Smooth muscle cell (in vitro differentiated cells): ENCODE data around the gene C11orf65. TPM values are rescaled to one million over a fixed set of nuclear protein-coding genes. Genes with fewer than 3 reads are reported as not detected.
"Not testable (repeated sequence)": the region's sequence is repeated elsewhere in the genome, so short reads cannot be mapped to it uniquely, and the experiment has no call there.

ENCODE experiments used
- DNase-seq: peaks from one replicate; lab custom pipeline; 2025; ENCODE audit not compliant: unreplicated experiment; lab: John Stamatoyannopoulos, UW
- H2AFZ ChIP-seq: fragments of 200-600 bp; sonication (generic); 2 replicates; pipeline ENCODE4 v1.6.0; 2016; ENCODE audit warnings: antibody characterized with exemption, low read depth, mild to moderate bottlenecking
- H3F3A ChIP-seq: fragments of 200-600 bp; sonication (generic); 2 replicates; pipeline ENCODE4 v1.6.0; 2017; ENCODE audit warnings: antibody characterized with exemption, low read depth
- H3K27ac ChIP-seq: fragments of 200-600 bp; sonication (generic); 2 replicates; pipeline ENCODE4 v1.5.1; 2016; ENCODE audit warnings: low read depth, mild to moderate bottlenecking
- H3K27me3 ChIP-seq: fragments of 200-600 bp; sonication (generic); 2 replicates; pipeline ENCODE4 v1.6.1; 2016; ENCODE audit warnings: low read depth, mild to moderate bottlenecking
- H3K36me3 ChIP-seq: fragments of 200-600 bp; sonication (generic); 2 replicates; pipeline ENCODE4 v1.5.1; 2016; ENCODE audit warnings: low read depth
- H3K4me1 ChIP-seq: fragments of 200-600 bp; sonication (generic); 2 replicates; pipeline ENCODE4 v1.5.1; 2016; ENCODE audit warnings: low read depth
- H3K4me2 ChIP-seq: fragments of 200-600 bp; sonication (generic); 2 replicates; pipeline ENCODE4 v1.6.0; 2016; ENCODE audit warnings: mild to moderate bottlenecking
- H3K4me3 ChIP-seq: fragments of 200-600 bp; sonication (generic); 2 replicates; pipeline ENCODE4 v1.5.1; 2016; ENCODE audit warnings: mild to moderate bottlenecking
- H3K79me2 ChIP-seq: fragments of 200-600 bp; sonication (generic); 2 replicates; pipeline ENCODE4 v1.6.0; 2016; ENCODE audit warnings: low read depth, mild to moderate bottlenecking
- H3K9ac ChIP-seq: fragments of 200-600 bp; sonication (generic); 2 replicates; pipeline ENCODE4 v1.6.0; 2016; ENCODE audit warnings: low read depth
- H3K9me3 ChIP-seq: fragments of 200-600 bp; sonication (generic); replicated peaks from 2 replicates; pipeline ENCODE4 v1.5.1; 2016; ENCODE audit warnings: low read depth
- H4K20me1 ChIP-seq: fragments of 200-600 bp; sonication (generic); 2 replicates; pipeline ENCODE4 v1.6.0; 2016; ENCODE audit warnings: low read depth
- WGBS: methylation state at CpG from one replicate; pipeline ENCODE4 v1.1.7; 2016; ENCODE audit warnings: low lambda C conversion rate; 5-methylcytosine and 5-hydroxymethylcytosine counted together
- polyA plus RNA-seq: library from polyadenylated mRNA; unstranded; fragments of >200 nt; fragmentation: Nextera tagmentation; extraction: Ambion mirVana; gene quantifications from 2 replicates; pipeline ENCODE4 v1.2.1, GENCODE V29; 2016
- total RNA-seq: library from RNA; depleted of rRNA; stranded (reverse); fragments of >200 nt; gene quantifications from 2 replicates; pipeline ENCODE4 v1.2.3, GENCODE V29; 2014
- TF ChIP-seq, protein P1 (sequence below): fragments of 200-600 bp; sonication (generic); IDR thresholded peaks from 2 replicates; pipeline ENCODE4 v1.5.1; 2017; ENCODE audit warnings: borderline replicate concordance, mild to moderate bottlenecking, antibody characterized with exemption; ENCODE audit not compliant: insufficient read depth, poor library complexity, severe bottlenecking

C11orf65 gene
- total and polyA plus RNA-seq, 2 experiments from 2014 or later = 1.9 TPM

DNA sequence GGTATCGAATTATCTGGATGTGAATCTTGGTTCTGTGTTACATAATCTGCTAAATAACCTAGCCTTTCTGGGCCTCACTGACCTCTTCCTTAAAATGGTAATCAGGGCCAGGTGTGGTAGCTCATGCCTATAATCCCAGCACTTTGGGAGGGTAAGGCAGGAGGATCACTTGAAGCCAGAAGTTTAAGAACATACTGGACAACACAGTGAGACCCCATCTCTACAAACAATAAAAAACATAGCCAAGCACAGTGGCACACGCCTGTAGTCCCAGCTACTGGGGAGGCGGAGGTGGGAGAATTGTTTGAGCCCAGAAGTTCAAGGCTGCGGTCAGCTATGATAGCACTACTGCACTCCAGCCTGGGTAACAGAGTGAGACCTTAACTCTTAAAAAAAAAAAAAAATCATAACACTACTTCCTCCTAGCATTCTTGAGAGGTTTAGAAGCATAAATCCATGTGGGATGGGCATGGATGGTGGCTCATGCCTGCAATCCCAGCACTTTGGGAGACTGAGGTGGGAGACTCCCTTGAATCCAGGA, 72.5 kb downstream of the C11orf65 start:
- no peaks in the 10 kb centered on the region for H3K4me1 ChIP-seq
- no peaks in the 10 kb centered on the region for H3K27me3 ChIP-seq
- no peak overlapping the region for H3K4me2 ChIP-seq
- H3F3A ChIP-seq = no peaks in the 10 kb centered on the region
- H3K27ac ChIP-seq = no peak overlapping the region
- H2AFZ ChIP-seq = no peak overlapping the region
- no peaks in the 10 kb centered on the region for H3K36me3 ChIP-seq
- 98% methylated on average over 4 of the region's 4 CpGs for WGBS
- H3K9ac ChIP-seq = no peak overlapping the region
- TF ChIP-seq, protein P1, sequence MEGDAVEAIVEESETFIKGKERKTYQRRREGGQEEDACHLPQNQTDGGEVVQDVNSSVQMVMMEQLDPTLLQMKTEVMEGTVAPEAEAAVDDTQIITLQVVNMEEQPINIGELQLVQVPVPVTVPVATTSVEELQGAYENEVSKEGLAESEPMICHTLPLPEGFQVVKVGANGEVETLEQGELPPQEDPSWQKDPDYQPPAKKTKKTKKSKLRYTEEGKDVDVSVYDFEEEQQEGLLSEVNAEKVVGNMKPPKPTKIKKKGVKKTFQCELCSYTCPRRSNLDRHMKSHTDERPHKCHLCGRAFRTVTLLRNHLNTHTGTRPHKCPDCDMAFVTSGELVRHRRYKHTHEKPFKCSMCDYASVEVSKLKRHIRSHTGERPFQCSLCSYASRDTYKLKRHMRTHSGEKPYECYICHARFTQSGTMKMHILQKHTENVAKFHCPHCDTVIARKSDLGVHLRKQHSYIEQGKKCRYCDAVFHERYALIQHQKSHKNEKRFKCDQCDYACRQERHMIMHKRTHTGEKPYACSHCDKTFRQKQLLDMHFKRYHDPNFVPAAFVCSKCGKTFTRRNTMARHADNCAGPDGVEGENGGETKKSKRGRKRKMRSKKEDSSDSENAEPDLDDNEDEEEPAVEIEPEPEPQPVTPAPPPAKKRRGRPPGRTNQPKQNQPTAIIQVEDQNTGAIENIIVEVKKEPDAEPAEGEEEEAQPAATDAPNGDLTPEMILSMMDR = no peak
- no peak overlapping the region for H3K4me3 ChIP-seq
- H3K79me2 ChIP-seq = no peaks in the 10 kb centered on the region
- no peak for DNase-seq
- no peaks in the 10 kb centered on the region for H4K20me1 ChIP-seq
- H3K9me3 ChIP-seq = no peaks in the 10 kb centered on the region

DNA sequence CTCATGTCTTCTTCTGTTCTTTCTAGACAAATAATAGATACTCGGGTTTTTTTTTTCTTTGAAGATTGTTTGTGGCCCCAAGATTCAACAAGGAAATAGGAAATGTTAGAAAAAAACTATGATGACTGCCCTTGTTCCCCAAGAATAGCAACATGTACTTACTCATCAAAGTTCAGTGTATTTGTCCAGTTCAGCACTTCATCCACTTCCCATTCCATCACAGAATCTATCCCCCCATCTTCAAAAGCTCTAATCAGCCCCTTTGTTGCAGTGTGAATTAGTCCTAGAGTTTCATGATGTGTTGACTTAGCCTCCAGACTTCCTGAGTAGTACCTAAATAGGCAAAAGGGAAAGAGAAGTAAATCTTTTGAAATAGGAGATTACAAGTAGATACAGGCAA, 74.3 kb downstream of the C11orf65 start:
- Histone ChIP-seq H3F3A (no peaks in the 10 kb centered on the region), H3K36me3 (no peaks in the 10 kb centered on the region), H3K4me3 (no peak overlapping the region), H3K79me2 (no peaks in the 10 kb centered on the region), H3K27ac (no peak overlapping the region), H4K20me1 (no peaks in the 10 kb centered on the region), H3K4me1 (no peaks in the 10 kb centered on the region), H3K9ac (no peak overlapping the region), H3K4me2 (no peak overlapping the region), H2AFZ (no peak overlapping the region), H3K9me3 (no peaks in the 10 kb centered on the region), H3K27me3 (no peaks in the 10 kb centered on the region)
- WGBS = 68% methylated on average over 1 of the region's 1 CpG
- TF ChIP-seq, protein P1 = no peak
- no peak for DNase-seq

DNA sequence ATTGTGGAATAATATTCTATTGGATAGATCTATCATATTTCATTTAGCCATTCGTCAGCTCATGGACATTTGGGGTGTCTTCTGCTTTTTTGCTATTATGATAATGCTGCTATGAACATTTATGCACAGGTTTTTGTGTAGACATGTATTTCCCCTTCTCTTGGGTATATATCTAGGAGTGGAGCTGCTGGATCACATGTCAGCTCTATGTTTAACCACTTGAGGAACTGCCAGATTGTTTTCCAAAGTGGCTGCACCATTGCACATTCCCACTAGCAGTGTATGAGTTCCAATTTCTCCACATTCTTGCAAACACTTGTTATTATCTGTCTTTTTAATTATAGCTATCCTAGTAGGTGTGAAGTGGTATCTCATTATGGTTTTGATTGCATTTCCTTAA, 75.0 kb downstream of the C11orf65 start:
- Histone ChIP-seq H3K27ac (no peak overlapping the region), H3K27me3 (no peaks in the 10 kb centered on the region), H3K36me3 (no peaks in the 10 kb centered on the region), H3K4me3 (no peak overlapping the region), H3K9ac (no peak overlapping the region), H3K79me2 (no peaks in the 10 kb centered on the region), H3K9me3 (no peaks in the 10 kb centered on the region), H2AFZ (no peak overlapping the region), H4K20me1 (no peaks in the 10 kb centered on the region), H3F3A (no peaks in the 10 kb centered on the region), H3K4me1 (no peaks in the 10 kb centered on the region), H3K4me2 (no peak overlapping the region)
- WGBS = 92% methylated on average over 1 of the region's 1 CpG
- TF ChIP-seq, protein P1 = no peak
- no peak for DNase-seq

DNA sequence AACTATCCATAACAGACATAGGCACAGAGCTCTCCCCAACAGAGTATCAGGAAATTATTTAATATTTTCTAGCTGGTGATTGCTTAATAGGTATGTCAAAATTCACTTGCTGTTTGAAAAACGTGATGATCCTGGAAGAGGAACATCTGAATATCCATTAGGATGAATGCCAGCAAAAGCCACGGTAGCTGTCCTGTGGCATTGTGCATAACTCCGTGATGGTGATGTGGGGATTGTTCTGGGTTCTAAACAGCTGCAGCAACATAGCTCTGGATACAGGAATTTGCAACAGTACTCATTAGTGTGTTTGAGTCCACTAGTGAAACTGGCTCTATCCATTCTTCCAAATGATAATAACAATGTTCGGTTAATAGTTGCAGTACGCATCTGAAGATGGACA, 78.8 kb downstream of the C11orf65 start:
- DNase-seq = no peak
- no peaks in the 10 kb centered on the region for H3K36me3 ChIP-seq
- WGBS = 91% methylated on average over 5 of the region's 5 CpGs

DNA sequence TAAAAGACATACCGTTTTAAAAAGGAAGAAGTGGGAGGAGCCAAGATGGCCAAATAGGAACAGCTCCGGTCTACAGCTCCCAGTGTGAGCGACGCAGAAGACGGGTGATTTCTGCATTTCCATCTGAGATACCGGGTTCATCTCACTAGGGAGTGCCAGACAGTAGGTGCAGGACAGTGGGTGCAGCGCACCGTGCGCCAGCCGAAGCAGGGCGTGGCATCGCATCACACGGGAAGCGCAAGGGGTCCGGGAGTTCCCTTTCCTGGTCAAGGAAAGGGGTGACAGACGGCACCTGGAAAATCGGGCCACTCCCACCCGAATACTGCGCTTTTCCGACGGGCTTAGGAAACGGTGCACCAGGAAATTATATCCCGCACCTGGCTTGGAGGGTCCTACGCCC, 93.8 kb downstream of the C11orf65 start:
- H3K4me3 ChIP-seq, H3K9ac ChIP-seq, H3K9me3 ChIP-seq, H3K4me2 ChIP-seq, H3K36me3 ChIP-seq, H3K79me2 ChIP-seq, H3K27ac ChIP-seq, H3F3A ChIP-seq, H3K27me3 ChIP-seq, H3K4me1 ChIP-seq, DNase-seq, H4K20me1 ChIP-seq, H2AFZ ChIP-seq: not testable (repeated sequence)
- WGBS = 96% methylated on average over 24 of the region's 24 CpGs

More for the DNA sequence above, 78.8 kb downstream of the C11orf65 start:
- Histone ChIP-seq H3F3A (no peaks in the 10 kb centered on the region), H3K4me2 (no peak overlapping the region), H2AFZ (no peak overlapping the region), H3K27ac (no peak overlapping the region), H4K20me1 (no peaks in the 10 kb centered on the region), H3K27me3 (no peaks in the 10 kb centered on the region), H3K79me2 (no peaks in the 10 kb centered on the region), H3K9ac (no peak overlapping the region), H3K4me1 (no peaks in the 10 kb centered on the region), H3K4me3 (no peak overlapping the region), H3K9me3 (no peaks in the 10 kb centered on the region)
- TF ChIP-seq, protein P1 = no peak
